NCI-H524 (cell line): ENCODE data around the gene PDE6H.
A peak's percentile ranks its signal among the peaks of the same experiment; 100 is the strongest.

Experiments
- DNase-seq, 2 experiments: peaks; one replicate each; lab custom pipeline; 2025; lab: John Stamatoyannopoulos, UW

Gene PDE6H

GRCh38 chr12:14975457-14975856, 2.6 kb downstream of the PDE6H start:
- no peak for DNase-seq

DNA sequence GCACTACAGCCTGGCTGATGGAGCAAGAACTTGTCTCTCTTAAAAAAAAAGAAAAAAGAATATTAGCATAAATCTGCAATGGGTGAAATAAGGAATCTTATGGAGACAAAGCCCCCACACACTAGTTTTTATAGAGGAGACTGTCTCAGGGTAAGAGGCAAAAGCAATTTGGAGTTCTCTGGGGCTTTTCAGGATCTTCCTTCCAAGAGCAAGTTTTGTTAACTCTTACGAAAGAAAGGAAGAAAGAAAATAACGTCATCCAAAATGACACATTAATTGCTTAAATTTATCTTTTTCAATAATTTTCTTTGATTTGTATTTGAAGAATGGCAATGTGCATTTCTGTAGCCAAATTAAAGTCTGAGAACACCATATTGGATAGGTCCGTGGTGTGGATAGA, 3.8 kb downstream of the PDE6H start:
- DNase-seq: no peak

- no peak for DNase-seq
Measured at GRCh38 chr12:14979468-14979867, 6.6 kb downstream of the PDE6H start.

- no peak for DNase-seq
Measured at GRCh38 chr12:14981049-14981448, 8.2 kb downstream of the PDE6H start.

DNA sequence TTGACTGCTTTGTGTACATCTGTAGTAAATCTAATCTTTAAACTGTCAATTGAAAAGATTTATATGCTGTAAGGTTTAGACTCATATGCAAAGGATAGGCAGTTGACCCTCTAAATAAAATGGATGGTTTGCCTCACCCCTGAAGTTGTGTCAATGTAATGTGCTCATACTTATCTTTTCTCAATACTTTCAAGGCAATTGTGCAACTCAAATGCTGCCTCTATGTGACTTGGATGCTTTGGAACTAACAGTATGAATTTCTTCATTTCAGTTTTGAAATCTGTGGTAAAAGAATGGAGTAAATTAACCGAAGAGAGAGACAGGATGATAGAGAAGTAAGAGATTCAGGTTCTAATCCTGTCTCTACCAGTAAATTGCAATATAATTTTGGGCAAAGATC, 9.7 kb downstream of the PDE6H start:
- no peak for DNase-seq

DNA sequence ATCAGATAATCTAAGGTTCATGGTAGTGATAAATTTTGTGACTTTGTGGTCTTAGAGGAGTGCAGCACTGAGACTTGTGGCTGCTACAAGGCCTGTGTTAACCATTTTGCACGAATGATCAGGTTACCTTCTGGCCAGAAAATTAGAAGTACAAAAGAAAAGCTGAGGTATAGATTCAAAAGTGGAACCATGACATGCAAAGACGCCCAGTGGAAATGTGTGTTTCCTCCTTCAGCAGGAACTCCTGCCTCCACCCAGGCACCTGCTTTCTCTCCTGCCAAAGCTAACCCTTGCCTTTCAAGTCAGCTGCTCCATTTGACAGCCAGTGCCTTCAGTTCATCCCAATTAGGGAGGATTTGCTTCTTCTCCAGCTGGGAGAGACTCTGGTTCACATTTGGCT, 10.1 kb downstream of the PDE6H start:
- DNase-seq: no peak

GRCh38 chr12:14984036-14984435, 11.2 kb downstream of the PDE6H start:
- no peak for DNase-seq

GRCh38 chr12:14984766-14985285, 12.0 kb downstream of the PDE6H start:
- DNase-seq: no peak

DNA sequence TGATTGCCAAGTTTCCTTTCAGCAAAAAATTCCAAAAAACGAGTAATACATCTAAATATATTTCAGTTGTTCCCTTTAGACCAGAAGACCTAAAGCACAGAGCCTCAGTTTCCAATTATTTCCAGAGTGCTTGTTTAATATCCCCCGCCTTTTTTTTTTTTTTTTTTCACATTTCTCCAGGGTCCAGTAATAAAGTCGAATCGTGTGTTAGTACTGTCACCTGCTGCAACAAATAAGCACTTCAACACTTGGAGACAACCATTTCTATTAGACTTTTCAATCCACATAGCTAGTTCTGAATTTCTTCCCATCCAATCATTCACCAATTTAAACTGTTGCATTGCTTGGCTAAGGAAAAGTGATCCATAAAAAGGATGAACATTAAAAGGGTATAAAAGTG, 13.6 kb downstream of the PDE6H start:
- no peak for DNase-seq

DNA sequence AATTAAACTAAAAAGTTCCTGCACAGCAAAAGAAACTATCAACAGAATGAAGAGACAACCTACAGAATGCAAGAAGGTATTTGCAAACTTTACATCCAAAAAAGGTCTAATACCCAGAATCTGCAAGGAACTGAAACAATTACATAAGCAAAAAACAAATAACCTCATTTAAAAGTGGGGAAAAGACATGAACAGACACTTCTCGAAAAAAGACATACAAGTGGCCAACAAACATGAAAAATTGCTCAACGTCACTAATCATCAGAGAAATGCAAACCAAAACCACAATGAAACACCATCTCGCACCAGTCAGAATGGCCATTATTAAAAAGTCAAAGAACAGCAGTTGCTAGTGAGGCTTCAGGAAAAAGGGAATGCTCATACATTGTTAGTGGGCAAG, 15.2 kb downstream of the PDE6H start:
- DNase-seq: no peak

GRCh38 chr12:14989790-14990189, 16.9 kb downstream of the PDE6H start:
- DNase-seq: no peak

DNA sequence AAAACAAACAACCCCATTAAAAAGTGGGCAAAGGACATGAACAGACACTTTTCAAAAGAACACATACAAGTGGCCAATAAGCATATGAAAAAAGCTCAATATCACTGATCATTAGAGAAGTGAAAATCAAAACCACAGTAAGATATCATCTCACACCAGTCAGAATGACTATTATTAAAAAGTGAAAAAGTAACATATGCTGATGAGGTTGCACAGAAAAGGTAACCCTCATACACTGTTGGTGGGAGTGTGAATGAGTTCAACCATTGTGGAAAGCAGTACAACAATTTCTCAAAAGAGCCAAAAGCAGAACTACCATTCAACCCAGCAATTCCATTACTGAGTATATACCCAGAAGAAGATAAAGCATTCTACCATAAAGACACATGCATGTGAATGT, 18.2 kb downstream of the PDE6H start:
- DNase-seq: no peak

GRCh38 chr12:14992673-14993072, 19.8 kb downstream of the PDE6H start:
- no peak for DNase-seq

DNA sequence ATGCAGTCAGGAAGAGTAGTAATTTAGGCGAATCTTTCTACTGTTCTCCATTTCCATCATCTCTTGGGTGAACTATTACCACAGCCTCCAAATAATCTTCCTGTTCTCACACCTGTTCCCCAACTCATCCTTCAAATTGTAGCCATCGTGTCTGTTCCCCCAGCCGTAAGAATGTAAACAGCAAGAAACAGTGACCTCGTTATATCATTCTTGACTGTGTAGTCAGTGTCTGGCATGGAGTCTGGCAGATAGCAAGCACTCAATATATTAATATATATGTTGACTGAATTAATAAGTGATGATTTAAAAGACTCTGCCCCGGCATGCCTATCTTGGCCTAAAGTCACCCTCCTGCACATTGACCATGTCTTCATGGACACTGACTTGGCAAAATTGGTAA, 20.3 kb downstream of the PDE6H start:
- no peak for DNase-seq

GRCh38 chr12:14993537-14994266, 20.9 kb downstream of the PDE6H start:
- DNase-seq: no peak

DNA sequence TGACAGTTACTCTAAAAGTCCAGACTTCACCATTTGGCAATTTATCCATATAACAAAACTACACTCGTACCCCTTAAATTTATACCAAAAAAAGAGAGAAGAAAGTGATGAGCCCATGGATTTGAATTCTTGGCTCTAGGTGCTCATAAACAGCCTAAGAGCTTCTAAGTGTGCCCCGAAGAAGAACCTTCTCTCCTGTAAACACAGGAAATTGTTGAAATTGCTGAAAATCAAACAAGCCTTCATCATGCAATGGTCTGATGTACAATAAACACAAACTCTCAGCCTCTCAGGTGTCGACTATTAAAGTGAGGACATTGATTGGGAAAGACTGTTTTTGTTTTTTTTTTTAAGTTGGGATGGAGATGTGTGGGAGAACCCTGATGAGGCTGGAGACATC, 21.8 kb downstream of the PDE6H start:
- no peak for DNase-seq

- peak in 1 of 2 experiments; percentile 51 for DNase-seq
Measured at GRCh38 chr12:14995583-14996425, 23.0 kb downstream of the PDE6H start.

DNA sequence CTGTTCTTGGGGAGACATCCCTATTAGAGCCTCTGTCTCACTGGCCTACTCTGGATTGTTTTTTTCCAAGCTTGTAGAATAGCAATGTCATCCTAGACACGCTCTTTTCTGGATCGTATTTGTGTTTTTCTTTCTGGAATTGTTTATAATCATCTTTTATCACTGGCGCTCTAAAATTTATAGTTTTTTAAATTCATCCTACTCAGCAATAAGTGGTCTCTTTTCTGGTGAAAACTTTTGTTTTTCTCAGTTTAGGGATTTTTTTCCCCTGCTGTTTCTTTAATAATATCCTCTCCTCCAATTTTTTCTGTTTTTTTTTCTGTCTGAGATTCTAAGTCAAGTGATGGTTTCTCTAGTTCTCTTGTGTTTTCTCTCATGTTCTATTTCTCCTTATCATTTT, 25.2 kb downstream of the PDE6H start:
- DNase-seq: no peak

DNA sequence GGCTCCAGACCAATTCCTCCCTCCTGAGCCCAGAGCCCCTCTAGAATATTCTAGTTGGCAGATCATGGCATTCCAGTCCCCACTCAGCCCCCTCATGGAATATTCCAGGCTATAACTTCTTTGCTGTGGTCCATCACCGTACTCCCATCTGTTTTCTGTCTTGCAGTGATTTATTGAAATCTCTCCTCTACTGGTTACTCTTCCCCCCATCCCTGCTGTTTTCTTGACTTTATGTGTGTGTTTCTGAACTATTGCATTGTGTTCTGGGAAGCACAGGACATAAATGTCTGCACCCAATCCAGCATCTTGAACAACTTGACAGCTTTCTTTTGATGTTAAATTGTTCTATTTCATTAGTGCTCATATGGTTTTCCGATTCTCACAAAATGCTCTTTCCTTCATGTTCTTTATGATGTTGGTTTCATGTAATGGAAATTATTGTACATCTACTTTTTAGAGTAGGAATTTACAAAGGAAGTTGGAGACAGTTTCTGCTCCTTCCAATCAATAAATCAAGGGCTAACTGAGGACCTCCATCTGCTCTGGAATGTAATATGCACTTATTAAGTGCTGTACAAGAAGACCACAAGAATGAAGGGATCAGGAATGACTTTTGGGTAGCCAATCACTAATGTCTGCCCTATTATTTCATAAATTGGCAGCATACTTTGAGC, 26.3 kb downstream of the PDE6H start:
- no peak for DNase-seq

GRCh38 chr12:14999695-15000365, 27.0 kb downstream of the PDE6H start:
- no peak for DNase-seq

DNA sequence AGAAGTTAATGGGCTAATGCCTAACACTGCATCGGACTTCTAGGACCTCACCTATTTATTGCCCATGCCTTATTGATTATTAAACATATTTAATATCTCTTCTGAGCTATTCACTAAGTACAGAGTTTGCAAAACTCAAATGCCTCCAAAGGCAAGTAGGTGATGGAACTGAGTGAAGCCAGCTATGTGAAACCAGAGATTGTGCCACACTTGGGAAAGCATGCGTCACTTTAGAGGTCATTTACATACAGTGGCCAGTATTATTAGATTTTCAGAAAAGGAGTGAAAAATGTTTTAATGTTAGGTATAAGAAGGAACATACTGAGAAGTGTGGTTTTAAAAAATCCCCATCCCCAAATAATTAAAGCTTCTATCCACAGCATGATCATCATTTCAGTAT, 27.7 kb downstream of the PDE6H start:
- DNase-seq: no peak

DNA sequence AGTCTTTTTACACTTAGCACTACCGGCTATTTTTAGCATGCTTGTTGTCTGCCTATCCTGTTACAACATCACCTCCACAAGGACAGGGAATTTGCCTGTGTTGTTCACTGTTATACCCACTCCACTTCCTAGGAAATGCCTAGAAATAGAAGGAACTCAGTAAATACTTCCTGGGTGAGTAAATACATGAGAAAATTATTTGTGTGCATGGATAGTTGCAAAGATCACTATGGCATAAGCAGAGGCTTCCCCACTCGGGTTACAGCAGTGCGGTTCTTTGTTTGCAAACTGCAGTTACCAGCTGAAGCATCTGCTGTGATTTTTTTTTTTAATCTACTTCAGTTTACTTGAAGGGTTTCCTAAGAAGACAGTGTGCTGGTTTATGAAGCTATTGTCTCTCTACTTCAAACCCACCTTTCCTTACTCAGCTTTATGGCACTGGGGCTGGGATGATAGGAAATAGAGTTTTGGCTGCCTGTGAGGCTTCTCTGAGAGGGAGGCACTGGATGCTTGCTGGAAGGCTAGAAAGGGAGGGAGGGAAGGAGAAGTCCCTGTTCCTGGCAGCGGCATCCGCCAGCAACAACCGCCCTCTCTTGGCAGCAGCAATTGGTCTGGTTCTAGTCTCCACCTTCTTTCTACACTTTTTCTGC, 29.0 kb downstream of the PDE6H start:
- peak; percentile 24 to 64 for DNase-seq
